Type B pancreatic cell (in vitro differentiated cells): ENCODE measurements around the gene ZNF205. TPM values are rescaled to one million over a fixed set of nuclear protein-coding genes. Genes with fewer than 3 reads are reported as not detected.
A peak's percentile ranks its signal among the peaks of the same experiment; 100 is the strongest.

Source experiments
- DNase-seq: peaks from one replicate; pipeline ENCODE4 v3.0.0; 2021; ENCODE audit warnings: mixed read lengths; ENCODE audit not compliant: unreplicated experiment; ENCODE audit errors: extremely low spot score
- H3K27ac Mint-ChIP-seq: 2 replicates; pipeline ENCODE4 v1.8.0; 2021; ENCODE audit warnings: mild to moderate bottlenecking, mixed read lengths
- H3K27me3 Mint-ChIP-seq: 2 replicates; pipeline ENCODE4 v1.8.0; 2021; ENCODE audit warnings: mixed read lengths
- H3K36me3 Mint-ChIP-seq: 2 replicates; pipeline ENCODE4 v1.8.0; 2021; ENCODE audit warnings: mixed read lengths
- H3K4me1 Mint-ChIP-seq: one replicate; pipeline ENCODE4 v1.8.0; 2021; ENCODE audit warnings: mixed read lengths; ENCODE audit not compliant: unreplicated experiment
- H3K4me3 Mint-ChIP-seq: 2 replicates; pipeline ENCODE4 v1.8.0; 2021; ENCODE audit warnings: mild to moderate bottlenecking, mixed read lengths
- H3K9me3 Mint-ChIP-seq: 2 replicates; pipeline ENCODE4 v1.8.0; 2021; ENCODE audit warnings: mixed read lengths
- total RNA-seq: library from RNA; stranded (reverse); gene quantifications from 2 replicates; pipeline ENCODE4 v1.2.1, GENCODE V29; 2021; ENCODE audit warnings: low replicate concordance
- TF ChIP-seq, protein P1 (sequence below): fragments of 200-600 bp; sonication (generic); conservative IDR thresholded peaks from 2 replicates; pipeline ENCODE4 v1.5.0; 2021; ENCODE audit warnings: antibody characterized with exemption, mild to moderate bottlenecking

Gene ZNF205
- total RNA-seq, 1 donor from 2014 or later = 15.0 TPM

- TF ChIP-seq, protein P1, sequence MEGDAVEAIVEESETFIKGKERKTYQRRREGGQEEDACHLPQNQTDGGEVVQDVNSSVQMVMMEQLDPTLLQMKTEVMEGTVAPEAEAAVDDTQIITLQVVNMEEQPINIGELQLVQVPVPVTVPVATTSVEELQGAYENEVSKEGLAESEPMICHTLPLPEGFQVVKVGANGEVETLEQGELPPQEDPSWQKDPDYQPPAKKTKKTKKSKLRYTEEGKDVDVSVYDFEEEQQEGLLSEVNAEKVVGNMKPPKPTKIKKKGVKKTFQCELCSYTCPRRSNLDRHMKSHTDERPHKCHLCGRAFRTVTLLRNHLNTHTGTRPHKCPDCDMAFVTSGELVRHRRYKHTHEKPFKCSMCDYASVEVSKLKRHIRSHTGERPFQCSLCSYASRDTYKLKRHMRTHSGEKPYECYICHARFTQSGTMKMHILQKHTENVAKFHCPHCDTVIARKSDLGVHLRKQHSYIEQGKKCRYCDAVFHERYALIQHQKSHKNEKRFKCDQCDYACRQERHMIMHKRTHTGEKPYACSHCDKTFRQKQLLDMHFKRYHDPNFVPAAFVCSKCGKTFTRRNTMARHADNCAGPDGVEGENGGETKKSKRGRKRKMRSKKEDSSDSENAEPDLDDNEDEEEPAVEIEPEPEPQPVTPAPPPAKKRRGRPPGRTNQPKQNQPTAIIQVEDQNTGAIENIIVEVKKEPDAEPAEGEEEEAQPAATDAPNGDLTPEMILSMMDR = no peak
- no peaks in the 10 kb centered on the region for H3K4me1 Mint-ChIP-seq
- DNase-seq = no peak
- H3K9me3 Mint-ChIP-seq = no peaks in the 10 kb centered on the region
- no peak overlapping the region for H3K27ac Mint-ChIP-seq
- no peak overlapping the region for H3K4me3 Mint-ChIP-seq
- no peaks in the 10 kb centered on the region for H3K27me3 Mint-ChIP-seq
- peaks cover 6% of the 10 kb centered on the region for H3K36me3 Mint-ChIP-seq
Measured at GRCh38 chr16:3145151-3145550, 32.8 kb downstream of the ZNF205 start.

DNA sequence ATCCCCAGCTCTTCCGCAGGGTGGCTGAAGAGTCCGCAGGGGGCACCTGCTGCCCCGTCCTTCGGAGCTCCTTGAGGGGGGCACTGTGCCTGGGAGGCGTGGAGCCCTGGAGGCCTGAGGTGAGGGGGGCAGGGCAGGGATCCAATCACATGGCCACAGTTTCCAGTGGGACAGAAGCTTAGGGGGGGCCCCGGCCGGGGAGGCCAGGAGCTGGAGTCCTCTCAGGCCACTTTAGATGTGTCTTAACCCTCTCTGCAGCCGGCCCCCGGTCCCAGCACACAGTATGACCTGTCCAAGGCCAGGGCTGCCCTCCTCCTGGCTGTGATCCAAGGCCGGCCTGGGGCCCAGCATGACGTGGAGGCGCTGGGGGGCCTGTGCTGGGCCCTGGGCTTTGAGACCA, 33.3 kb downstream of the ZNF205 start:
- no peak for DNase-seq
- H3K4me3 Mint-ChIP-seq = no peak overlapping the region
- no peak overlapping the region for H3K27ac Mint-ChIP-seq
- H3K36me3 Mint-ChIP-seq = peaks cover 6% of the 10 kb centered on the region
- no peaks in the 10 kb centered on the region for H3K9me3 Mint-ChIP-seq
- H3K27me3 Mint-ChIP-seq = peaks cover 2% of the 10 kb centered on the region
- TF ChIP-seq, protein P1 = no peak
- peaks cover 2% of the 10 kb centered on the region for H3K4me1 Mint-ChIP-seq

GRCh38 chr16:3147046-3147756, 34.8 kb downstream of the ZNF205 start:
- Mint-ChIP-seq H3K9me3 (no peaks in the 10 kb centered on the region), H3K4me1 (peaks cover 10% of the 10 kb centered on the region), H3K27me3 (peaks cover 8% of the 10 kb centered on the region), H3K36me3 (peaks cover 4% of the 10 kb centered on the region), H3K4me3 (no peak overlapping the region), H3K27ac (no peak overlapping the region)
- no peak for DNase-seq
- TF ChIP-seq, protein P1 = no peak

GRCh38 chr16:3147757-3148104, 35.3 kb downstream of the ZNF205 start:
- DNase-seq = no peak
- Mint-ChIP-seq H3K9me3 (no peaks in the 10 kb centered on the region), H3K4me3 (no peak overlapping the region), H3K4me1 (peaks cover 16% of the 10 kb centered on the region), H3K27ac (no peak overlapping the region), H3K27me3 (peaks cover 13% of the 10 kb centered on the region), H3K36me3 (no peaks in the 10 kb centered on the region)
- TF ChIP-seq, protein P1 = no peak

DNA sequence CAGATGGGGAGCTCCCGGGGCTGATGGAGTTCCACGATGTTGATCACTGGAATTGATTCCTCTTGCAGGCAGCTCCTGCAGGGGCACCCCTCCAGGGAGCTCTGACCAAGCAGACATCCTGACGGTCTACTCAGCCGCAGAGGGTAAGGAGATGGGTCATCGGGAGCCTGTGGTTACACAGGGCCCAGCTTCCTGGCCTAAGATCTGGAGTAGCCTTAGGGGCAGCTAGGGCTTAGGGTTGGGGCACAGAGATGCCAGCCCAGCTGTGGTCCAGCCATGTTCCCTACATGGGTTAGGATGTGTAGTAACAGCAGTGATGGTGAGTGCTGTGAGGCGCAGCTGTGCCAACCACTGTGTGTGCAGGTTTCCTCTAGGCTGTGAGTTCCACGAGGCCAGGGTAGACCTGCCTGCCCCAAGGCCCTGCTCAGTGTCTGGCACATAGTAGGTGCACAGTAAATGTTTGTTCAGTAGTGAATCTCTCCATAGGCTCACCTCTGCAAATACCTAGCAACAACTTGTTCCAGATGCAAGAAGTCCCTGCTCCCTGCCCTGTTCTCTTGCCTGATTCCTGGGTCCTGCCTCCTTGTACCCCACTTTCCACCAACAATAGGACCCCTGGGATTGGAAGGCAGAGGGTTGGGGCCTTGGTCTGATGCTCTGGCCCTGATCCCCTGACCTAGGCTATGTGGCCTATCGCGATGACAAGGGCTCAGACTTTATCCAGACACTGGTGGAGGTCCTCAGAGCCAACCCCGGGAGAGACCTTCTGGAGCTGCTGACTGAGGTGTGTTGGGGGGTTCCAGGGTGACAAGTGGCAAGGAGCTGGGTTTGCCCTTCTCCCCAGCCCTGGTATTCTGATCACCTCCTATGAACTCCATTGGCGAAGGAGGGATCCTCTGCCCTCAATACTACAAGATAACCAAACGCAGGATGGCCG, 36.1 kb downstream of the ZNF205 start:
- TF ChIP-seq, protein P1 = no peak
- Mint-ChIP-seq H3K4me1 (peaks cover 18% of the 10 kb centered on the region), H3K36me3 (no peaks in the 10 kb centered on the region), H3K27ac (peak overlapping the region; percentile 73), H3K4me3 (peak overlapping the region; percentile 91), H3K27me3 (peaks cover 15% of the 10 kb centered on the region), H3K9me3 (no peaks in the 10 kb centered on the region)
- DNase-seq = no peak
